GM21423 (cell line): ENCODE results near the gene TAF1B.

Experiments
- ATAC-seq: cut with Tn5 transposase; IDR thresholded peaks from one replicate; pipeline ENCODE4 v1.9.1; 2021; ENCODE audit warnings: mild to moderate bottlenecking, moderate library complexity; ENCODE audit not compliant: unreplicated experiment

Gene TAF1B

GRCh38 chr2:9807555-9808305 is 35.5 kb upstream of the TAF1B start:
- no peak for ATAC-seq

- ATAC-seq, result no peak
These were observed 34.8 kb upstream of the TAF1B start for GRCh38 chr2:9808334-9809063.

- ATAC-seq, result no peak
These were observed 34.3 kb upstream of the TAF1B start for GRCh38 chr2:9809064-9809356.

- no peak for ATAC-seq
These were observed 33.7 kb upstream of the TAF1B start for GRCh38 chr2:9809448-9810088.

GRCh38 chr2:9811216-9811615 is 32.1 kb upstream of the TAF1B start:
- no peak for ATAC-seq

GRCh38 chr2:9811679-9812511 is 31.4 kb upstream of the TAF1B start:
- no peak for ATAC-seq

GRCh38 chr2:9812945-9813311 is 30.3 kb upstream of the TAF1B start:
- ATAC-seq, result no peak

GRCh38 chr2:9813312-9814128 is 29.8 kb upstream of the TAF1B start:
- no peak for ATAC-seq

- no peak for ATAC-seq
These were observed 29.0 kb upstream of the TAF1B start for GRCh38 chr2:9814129-9814868.

- ATAC-seq, result no peak
These were observed 28.2 kb upstream of the TAF1B start for GRCh38 chr2:9815076-9815475.

GRCh38 chr2:9815844-9816279 is 27.4 kb upstream of the TAF1B start:
- ATAC-seq, result no peak

- ATAC-seq, result no peak
These were observed 25.2 kb upstream of the TAF1B start for GRCh38 chr2:9818097-9818496.

- ATAC-seq, result no peak
These were observed 23.7 kb upstream of the TAF1B start for GRCh38 chr2:9819551-9819950.

GRCh38 chr2:9820020-9820973 is 23.0 kb upstream of the TAF1B start:
- ATAC-seq, result no peak

- no peak for ATAC-seq
These were observed 21.3 kb upstream of the TAF1B start for GRCh38 chr2:9821805-9822445.

GRCh38 chr2:9824441-9824840 is 18.8 kb upstream of the TAF1B start:
- ATAC-seq, result no peak

GRCh38 chr2:9824956-9825720 is 18.1 kb upstream of the TAF1B start:
- ATAC-seq, result no peak
